K562 (cell line): Measurements from ENCODE around the gene HPS4. TPM values are rescaled to one million over a fixed set of nuclear protein-coding genes. Genes with fewer than 3 reads are reported as not detected.

ENCODE experiments used
- ATAC-seq: fragments of 200-7000 bp; cut with Tn5 transposase; 3 replicates; pipeline ENCODE4 v1.9.1; 2020; ENCODE audit warnings: moderate library complexity
- BruUV-seq: library from RNA; stranded (reverse); fragments of 400-500 nt; replicated peaks from 2 replicates; lab custom pipeline; 2021; lab: Mats Ljungman, UMichigan
- CTCF ChIA-PET: fragments of 300-600 bp; formaldehyde crosslinking; extraction: SDS; loops from one replicate; lab custom pipeline; 2021; ENCODE audit warnings: low intra/inter-chr PET ratio; lab: Yijun Ruan, JAX
- POLR2A ChIA-PET: fragments of 300-600, 350-650 bp; sonication (Branson Sonifier 250); formaldehyde crosslinking; extraction: SDS; loops from one replicate; lab custom pipeline; 2021; ENCODE audit warnings: antibody characterized with exemption, inconsistent platforms; lab: Yijun Ruan, JAX
- DNase-seq, 4 experiments: peaks; one replicate each; pipeline versions ENCODE4 v3.0.0 to v3.0.0-alpha.2; 2011 to 2018; ENCODE audit warnings: low spot score in 3 of 4, mixed read lengths in 3 of 4; ENCODE audit errors: extremely low read depth in 1 of 4
- FAIRE-seq: peaks from 2 replicates; lab custom pipeline; 2011; peaks lifted over from hg19 to GRCh38; lab: Jason Lieb, UNC
- H2AFZ ChIP-seq: 2 replicates; pipeline ENCODE4 v1.6.0; 2011; ENCODE audit warnings: low read depth, low read length, control low read depth, inconsistent platforms
- H3K27ac ChIP-seq: fragments of 200-600 bp; 3 replicates; pipeline ENCODE4 v1.8.0; 2011; ENCODE audit warnings: low read depth, mild to moderate bottlenecking, control low read depth, inconsistent platforms, low read length, moderate library complexity, mixed read lengths; ENCODE audit errors: extremely low read depth
- H3K27me3 ChIP-seq, 2 experiments: fragments of 300-600 bp in 1 of 2; 2 replicates in 1 of 2; 3 replicates in 1 of 2; pipeline versions ENCODE4 v1.6.0 to v1.8.0; 2011; ENCODE audit warnings: inconsistent platforms in 2 of 2, low read length in 2 of 2, mild to moderate bottlenecking in 1 of 2, mixed read lengths in 1 of 2, moderate library complexity in 1 of 2; ENCODE audit not compliant: control insufficient read depth in 2 of 2, insufficient read depth in 2 of 2
- H3K36me3 ChIP-seq: fragments of 300-600 bp; 3 replicates; pipeline ENCODE4 v1.8.0; 2011; ENCODE audit warnings: mild to moderate bottlenecking, low read length, inconsistent platforms; ENCODE audit not compliant: control insufficient read depth, insufficient read depth
- H3K4me1 ChIP-seq, 2 experiments: fragments of 200-600 bp in 1 of 2; replicated peaks in 1 of 2; 2 replicates in 1 of 2; 3 replicates in 1 of 2; pipeline versions ENCODE4 v1.5.1 to v1.8.0; 2011; ENCODE audit warnings: inconsistent platforms in 2 of 2, low read length in 2 of 2, mild to moderate bottlenecking in 1 of 2, mixed read lengths in 1 of 2, moderate library complexity in 1 of 2; ENCODE audit not compliant: control insufficient read depth in 2 of 2, insufficient read depth in 2 of 2
- H3K4me2 ChIP-seq: 2 replicates; pipeline ENCODE4 v1.6.1; 2011; ENCODE audit warnings: low read length, control low read depth, inconsistent platforms, mixed read lengths; ENCODE audit not compliant: insufficient read depth
- H3K4me3 ChIP-seq: fragments of 200-600 bp; sonication (generic), shearing (Covaris generic); 2 replicates; pipeline ENCODE4 v1.5.1; 2016; ENCODE audit warnings: control low read depth, inconsistent platforms
- H3K79me2 ChIP-seq: fragments of 200-600 bp; 3 replicates; pipeline ENCODE4 v1.8.0; 2011; ENCODE audit warnings: low read length, inconsistent platforms; ENCODE audit not compliant: control insufficient read depth, insufficient read depth
- H3K9ac ChIP-seq, 2 experiments: 2 replicates each; pipeline versions ENCODE4 v1.6.0 to v1.6.1; 2011; ENCODE audit warnings: low read depth in 2 of 2, low read length in 2 of 2, control low read depth in 1 of 2, inconsistent platforms in 1 of 2, mild to moderate bottlenecking in 1 of 2, mixed read lengths in 1 of 2; ENCODE audit not compliant: insufficient read depth in 1 of 2
- H3K9me1 ChIP-seq: one replicate; pipeline ENCODE4 v1.6.0; 2011; ENCODE audit warnings: inconsistent platforms, mild to moderate bottlenecking, low read length, moderate library complexity; ENCODE audit not compliant: control insufficient read depth, insufficient read depth
- H3K9me3 ChIP-seq: replicated peaks from 2 replicates; pipeline ENCODE4 v1.5.1; 2011; ENCODE audit warnings: low read depth, low read length, inconsistent platforms; ENCODE audit not compliant: control insufficient read depth, insufficient read depth
- H4K20me1 ChIP-seq: replicated peaks from 2 replicates; pipeline ENCODE4 v1.6.1; 2011; ENCODE audit warnings: low read length, inconsistent platforms, mixed read lengths; ENCODE audit not compliant: control insufficient read depth, insufficient read depth
- CAMTA2 ChIP-seq: fragments of 250-450 bp; sonication (Bioruptor Pico); conservative IDR thresholded peaks from 2 replicates; pipeline ENCODE4 v1.5.1; 2022
- KDM5B ChIP-seq: fragments of 200-600 bp; sonication (generic); IDR thresholded peaks from 2 replicates; pipeline ENCODE4 v1.6.1; 2012; ENCODE audit warnings: low read depth, mild to moderate bottlenecking, moderate library complexity, low read length, control low read depth, inconsistent platforms; ENCODE audit not compliant: insufficient replicate concordance
- MTF1 ChIP-seq: fragments of 250-450 bp; sonication (Bioruptor Pico); IDR thresholded peaks from 2 replicates; pipeline ENCODE4 v1.9.0; 2021; ENCODE audit warnings: moderate library complexity, mild to moderate bottlenecking, inconsistent platforms, borderline replicate concordance
- RNF2 ChIP-seq: sonication (generic); IDR thresholded peaks from 2 replicates; pipeline ENCODE4 v1.6.1; 2016
- TCF7L2 ChIP-seq: fragments of 150-350 bp; IDR thresholded peaks from 2 replicates; pipeline ENCODE4 v1.6.1; 2016; ENCODE audit warnings: low read depth, mild to moderate bottlenecking, low read length, moderate library complexity
- ZKSCAN8 ChIP-seq: fragments of 200-800 bp; sonication (Bioruptor generic); IDR thresholded peaks from 2 replicates; pipeline ENCODE4 v1.6.1; 2016; ENCODE audit warnings: missing genetic modification characterization, missing compliant biosample characterization
- WGBS: fragments of 100-300 bp; shearing (Covaris generic); methylation state at CpG from one replicate; pipeline ENCODE4 v1.1.6; 2016; ENCODE audit warnings: low coverage, mixed read lengths; ENCODE audit not compliant: insufficient coverage; ENCODE audit errors: missing lambda C conversion rate; 5-methylcytosine and 5-hydroxymethylcytosine counted together
- in situ Hi-C: fragments of 300-500 bp; cut with MboI; formaldehyde crosslinking; loops from 4 replicates; pipeline ENCODE4 v1.15.0; 2018; ENCODE audit warnings: inconsistent platforms, mixed read lengths
- intact Hi-C: fragments of 100-400 bp; cut with micrococcal nuclease; formaldehyde crosslinking; loops from 2 replicates; pipeline ENCODE4 v1.14.2; 2022
- polyA plus RNA-seq, 8 experiments: library from polyadenylated mRNA; depleted of rRNA in 4 of 8; stranded (reverse) in 5 of 8; unstranded in 3 of 8; fragments of >200 nt; fragmentation: Nextera tagmentation in 2 of 8; fragmentation: Illumina TruSeq in 1 of 8; extraction: Ambion mirVana in 2 of 8; extraction: Trizol in 1 of 8; gene quantifications; 2 replicates each; pipeline versions ENCODE4 v1.2.1 to v1.2.3, GENCODE V29; 2011 to 2014; ENCODE audit warnings: inconsistent platforms in 1 of 8, missing spikeins in 1 of 8
- total RNA-seq, 7 experiments: library from RNA; depleted of rRNA in 6 of 7; stranded (reverse); fragments of >200 nt in 6 of 7; fragmentation: Illumina TruSeq in 2 of 7; extraction: Trizol in 2 of 7; gene quantifications; 2 replicates each; pipeline versions ENCODE4 v1.2.1 to v1.2.3, GENCODE V29; 2011 to 2021; ENCODE audit warnings: low replicate concordance in 1 of 7
- TF ChIP-seq, protein P1 (sequence below): fragments of 450-650 bp; IDR thresholded peaks from 2 replicates; pipeline ENCODE4 v1.6.1; 2016; ENCODE audit warnings: mild to moderate bottlenecking

Gene HPS4
- total and polyA plus RNA-seq, 9 of the 15 experiments (the other 6 are each of a cell fraction or from before 2014, with no cell fraction given): 12.8 to 29.2 (median 25.3) TPM

DNA sequence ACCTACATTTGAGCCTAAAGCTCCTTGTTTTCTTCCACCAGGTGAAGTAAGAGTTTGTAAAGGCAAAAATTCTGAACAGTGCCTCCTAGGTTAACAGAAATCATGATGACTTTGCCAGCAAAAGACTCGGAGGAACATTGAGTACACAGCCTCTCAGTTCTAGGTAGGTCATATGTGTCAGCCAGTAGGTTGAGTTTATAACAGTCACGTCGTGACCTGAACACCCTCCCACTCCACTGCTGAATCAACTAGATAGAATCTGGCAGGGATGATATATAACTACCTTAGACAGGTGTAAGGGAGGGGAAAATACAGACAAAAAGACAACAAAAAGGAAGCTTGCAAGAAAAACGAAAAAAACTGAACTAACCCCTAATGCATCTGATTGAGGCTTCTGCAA is 67.3 kb downstream of the HPS4 start:
- DNase-seq (no peak), ATAC-seq (no peak), FAIRE-seq (no peak)
- no peak overlapping the region for H3K9ac ChIP-seq
- no peak overlapping the region for H3K4me3 ChIP-seq
- H2AFZ ChIP-seq: no peak overlapping the region
- ChIA-PET POLR2A (interaction anchor here (0.8 kb wide), 1 partner anchor 11 kb away, joined by 4 read pairs; no protein-coding TSS in a partner anchor), CTCF (no interaction called here)
- H3K4me2 ChIP-seq: no peak overlapping the region
- H3K9me3 ChIP-seq: no peaks in the 10 kb centered on the region
- no peak overlapping the region for H3K27ac ChIP-seq
- H3K9me1 ChIP-seq: no peaks in the 10 kb centered on the region
- H3K36me3 ChIP-seq: no peaks in the 10 kb centered on the region
- no peaks in the 10 kb centered on the region for H4K20me1 ChIP-seq
- no peaks in the 10 kb centered on the region for H3K4me1 ChIP-seq
- intact Hi-C loops: no loop called here
- H3K79me2 ChIP-seq: no peaks in the 10 kb centered on the region
- no TSS peak for BruUV-seq
- 0% methylated on average over 3 of the region's 4 CpGs for WGBS
- TF ChIP-seq CAMTA2 (CRISPR knock-in tag) (no peak), TCF7L2 (no peak), ZKSCAN8 (CRISPR knock-in tag) (no peak), RNF2 (no peak), MTF1 (no peak), KDM5B (no peak)
- TF ChIP-seq, protein P1, sequence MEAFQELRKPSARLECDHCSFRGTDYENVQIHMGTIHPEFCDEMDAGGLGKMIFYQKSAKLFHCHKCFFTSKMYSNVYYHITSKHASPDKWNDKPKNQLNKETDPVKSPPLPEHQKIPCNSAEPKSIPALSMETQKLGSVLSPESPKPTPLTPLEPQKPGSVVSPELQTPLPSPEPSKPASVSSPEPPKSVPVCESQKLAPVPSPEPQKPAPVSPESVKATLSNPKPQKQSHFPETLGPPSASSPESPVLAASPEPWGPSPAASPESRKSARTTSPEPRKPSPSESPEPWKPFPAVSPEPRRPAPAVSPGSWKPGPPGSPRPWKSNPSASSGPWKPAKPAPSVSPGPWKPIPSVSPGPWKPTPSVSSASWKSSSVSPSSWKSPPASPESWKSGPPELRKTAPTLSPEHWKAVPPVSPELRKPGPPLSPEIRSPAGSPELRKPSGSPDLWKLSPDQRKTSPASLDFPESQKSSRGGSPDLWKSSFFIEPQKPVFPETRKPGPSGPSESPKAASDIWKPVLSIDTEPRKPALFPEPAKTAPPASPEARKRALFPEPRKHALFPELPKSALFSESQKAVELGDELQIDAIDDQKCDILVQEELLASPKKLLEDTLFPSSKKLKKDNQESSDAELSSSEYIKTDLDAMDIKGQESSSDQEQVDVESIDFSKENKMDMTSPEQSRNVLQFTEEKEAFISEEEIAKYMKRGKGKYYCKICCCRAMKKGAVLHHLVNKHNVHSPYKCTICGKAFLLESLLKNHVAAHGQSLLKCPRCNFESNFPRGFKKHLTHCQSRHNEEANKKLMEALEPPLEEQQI: no peak
- TF ChIP-seq, all 486 proteins: peak for 0
- 0 out of 5 replicates have a peak, but pooled peaks cover 2 to 4% of the 10 kb centered on the region in 2 experiments for H3K27me3 ChIP-seq
- in situ Hi-C loops: no loop called here
